OCI-LY3 (cell line): ENCODE measurements around the gene IFT52.

Experiments used
- H2AFZ ChIP-seq: fragments of 200-600, 300-600 bp; shearing (Covaris generic); 2 replicates; pipeline ENCODE4 v1.6.0; 2014; ENCODE audit warnings: antibody characterized with exemption, low read depth, low read length
- H3K27ac ChIP-seq: fragments of 200-600, 300-600 bp; sonication (generic); 2 replicates; pipeline ENCODE4 v1.5.1; 2014; ENCODE audit warnings: mild to moderate bottlenecking, low read length, moderate library complexity, mixed read lengths
- H3K27me3 ChIP-seq: fragments of 200-600, 300-600 bp; sonication (generic); 2 replicates; pipeline ENCODE4 v1.6.1; 2014; ENCODE audit warnings: low read depth, low read length, mixed read lengths
- H3K36me3 ChIP-seq: fragments of 200-600, 300-600 bp; sonication (generic); replicated peaks from 2 replicates; pipeline ENCODE3; 2014; ENCODE audit warnings: low read depth, low read length, mixed read lengths
- H3K4me1 ChIP-seq: fragments of 300-600, 200-600 bp; sonication (generic); 2 replicates; pipeline ENCODE4 v1.6.1; 2014; ENCODE audit warnings: low read length, mixed read lengths
- H3K4me2 ChIP-seq: fragments of 200-600, 300-600 bp; sonication (generic); 2 replicates; pipeline ENCODE4 v1.6.1; 2014; ENCODE audit warnings: low read length, mixed read lengths
- H3K4me3 ChIP-seq: fragments of 300-600, 200-600 bp; sonication (generic); 2 replicates; pipeline ENCODE4 v1.5.1; 2014; ENCODE audit warnings: antibody characterized with exemption, mild to moderate bottlenecking, low read length, moderate library complexity
- H3K79me2 ChIP-seq: fragments of 300-600, 200-600 bp; shearing (Covaris generic); 2 replicates; pipeline ENCODE4 v1.6.1; 2014; ENCODE audit warnings: mild to moderate bottlenecking, low read length, mixed read lengths
- H3K9ac ChIP-seq: fragments of 300-600, 200-600 bp; shearing (Covaris generic); 2 replicates; pipeline ENCODE4 v1.6.0; 2014; ENCODE audit warnings: mild to moderate bottlenecking, low read length, moderate library complexity
- H3K9me3 ChIP-seq: fragments of 200-600, 300-600 bp; shearing (Covaris generic); 2 replicates; pipeline ENCODE4 v1.6.1; 2014; ENCODE audit warnings: low read length, mixed read lengths; ENCODE audit not compliant: insufficient read depth
- H4K20me1 ChIP-seq: fragments of 200-600, 300-600 bp; sonication (generic); 2 replicates; pipeline ENCODE4 v1.6.1; 2016; ENCODE audit warnings: low read length, mixed read lengths; ENCODE audit not compliant: insufficient read depth
- EZH2phosphoT487 ChIP-seq: fragments of 200-600 bp; shearing (Covaris generic); IDR thresholded peaks from 2 replicates; pipeline ENCODE4 v1.6.1; 2018; ENCODE audit warnings: antibody characterized with exemption, mixed run types, low read depth
- TF ChIP-seq, protein P1 (sequence below): fragments of 200-600, 300-600 bp; sonication (generic); IDR thresholded peaks from 2 replicates; pipeline ENCODE4 v1.5.1; 2014; ENCODE audit warnings: antibody characterized with exemption, low read length, low read depth

IFT52 gene

GRCh38 chr20:43682446-43682845 lies 91.7 kb downstream of the IFT52 start:
- H4K20me1 ChIP-seq = 0 out of 2 replicates have a peak, but pooled peaks cover 5% of the 10 kb centered on the region
- H3K4me2 ChIP-seq = peak overlapping the region; percentile 66
- peak overlapping the region; percentile 59 for H3K9ac ChIP-seq
- peaks cover 49% of the 10 kb centered on the region for H3K36me3 ChIP-seq
- no peak for TF ChIP-seq EZH2phosphoT487
- TF ChIP-seq, protein P1, sequence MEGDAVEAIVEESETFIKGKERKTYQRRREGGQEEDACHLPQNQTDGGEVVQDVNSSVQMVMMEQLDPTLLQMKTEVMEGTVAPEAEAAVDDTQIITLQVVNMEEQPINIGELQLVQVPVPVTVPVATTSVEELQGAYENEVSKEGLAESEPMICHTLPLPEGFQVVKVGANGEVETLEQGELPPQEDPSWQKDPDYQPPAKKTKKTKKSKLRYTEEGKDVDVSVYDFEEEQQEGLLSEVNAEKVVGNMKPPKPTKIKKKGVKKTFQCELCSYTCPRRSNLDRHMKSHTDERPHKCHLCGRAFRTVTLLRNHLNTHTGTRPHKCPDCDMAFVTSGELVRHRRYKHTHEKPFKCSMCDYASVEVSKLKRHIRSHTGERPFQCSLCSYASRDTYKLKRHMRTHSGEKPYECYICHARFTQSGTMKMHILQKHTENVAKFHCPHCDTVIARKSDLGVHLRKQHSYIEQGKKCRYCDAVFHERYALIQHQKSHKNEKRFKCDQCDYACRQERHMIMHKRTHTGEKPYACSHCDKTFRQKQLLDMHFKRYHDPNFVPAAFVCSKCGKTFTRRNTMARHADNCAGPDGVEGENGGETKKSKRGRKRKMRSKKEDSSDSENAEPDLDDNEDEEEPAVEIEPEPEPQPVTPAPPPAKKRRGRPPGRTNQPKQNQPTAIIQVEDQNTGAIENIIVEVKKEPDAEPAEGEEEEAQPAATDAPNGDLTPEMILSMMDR = peak; percentile 25
- H3K4me1 ChIP-seq = peaks cover 76% of the 10 kb centered on the region
- no peaks in the 10 kb centered on the region for H3K27me3 ChIP-seq
- H3K27ac ChIP-seq = peak overlapping the region; percentile 94
- no peak overlapping the region for H2AFZ ChIP-seq
- H3K9me3 ChIP-seq = no peaks in the 10 kb centered on the region
- H3K4me3 ChIP-seq = peak overlapping the region; percentile 36
- H3K79me2 ChIP-seq = peaks cover 82% of the 10 kb centered on the region

- Histone ChIP-seq H2AFZ (no peak overlapping the region), H3K4me2 (no peak overlapping the region), H3K27ac (peak overlapping the region; percentile 10), H3K79me2 (peaks cover 71% of the 10 kb centered on the region), H3K27me3 (no peaks in the 10 kb centered on the region), H3K4me1 (peaks cover 64% of the 10 kb centered on the region), H3K9me3 (no peaks in the 10 kb centered on the region), H3K9ac (no peak overlapping the region), H3K36me3 (peaks cover 59% of the 10 kb centered on the region), H3K4me3 (no peak overlapping the region), H4K20me1 (0 out of 2 replicates have a peak, but pooled peaks cover 4% of the 10 kb centered on the region)
- no peak for TF ChIP-seq EZH2phosphoT487
- TF ChIP-seq, protein P1 = no peak
Measured at GRCh38 chr20:43686820-43687219, 96.1 kb downstream of the IFT52 start.

DNA sequence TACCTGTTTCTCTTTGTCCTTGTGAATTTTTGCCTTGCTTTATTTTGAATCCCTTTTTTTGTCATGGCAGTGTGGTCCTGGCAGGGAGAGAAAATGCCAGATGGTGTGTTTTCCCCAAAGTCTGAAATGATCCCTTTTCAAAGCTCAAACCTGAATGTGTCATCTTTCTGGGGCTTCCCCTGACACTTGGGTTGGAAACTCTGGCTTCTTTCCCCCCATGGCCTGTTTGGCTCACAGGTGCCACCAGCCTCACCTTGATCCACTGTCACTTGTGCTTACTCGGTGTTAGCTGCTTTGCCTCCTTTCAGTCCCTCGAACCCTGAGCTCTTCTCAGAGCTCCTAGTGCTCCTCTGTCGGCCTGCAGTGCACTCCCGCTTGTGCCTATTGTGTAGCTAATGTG lies 98.4 kb downstream of the IFT52 start:
- Histone ChIP-seq H3K27me3 (no peaks in the 10 kb centered on the region), H3K9me3 (no peaks in the 10 kb centered on the region), H3K9ac (no peak overlapping the region; the same call in 1 of the 2 replicates), H3K27ac (peak overlapping the region; percentile 48), H2AFZ (no peak overlapping the region), H3K36me3 (peaks cover 59% of the 10 kb centered on the region), H3K4me1 (peaks cover 56% of the 10 kb centered on the region), H3K4me2 (peak overlapping the region; percentile 9), H4K20me1 (0 out of 2 replicates have a peak, but pooled peaks cover 4% of the 10 kb centered on the region), H3K79me2 (peaks cover 57% of the 10 kb centered on the region), H3K4me3 (no peak overlapping the region)
- TF ChIP-seq, protein P1 = no peak
- TF ChIP-seq EZH2phosphoT487 = no peak

GRCh38 chr20:43690943-43691598 lies 100.3 kb downstream of the IFT52 start:
- Histone ChIP-seq H3K4me1 (peaks cover 46% of the 10 kb centered on the region), H3K9ac (no peak overlapping the region), H3K27ac (0 out of 2 replicates have a peak overlapping the region, but pooled peaks have one; percentile 5), H3K9me3 (no peaks in the 10 kb centered on the region), H4K20me1 (0 out of 2 replicates have a peak, but pooled peaks cover 4% of the 10 kb centered on the region), H3K79me2 (peaks cover 61% of the 10 kb centered on the region), H3K36me3 (peaks cover 64% of the 10 kb centered on the region), H3K27me3 (no peaks in the 10 kb centered on the region), H2AFZ (no peak overlapping the region), H3K4me3 (no peak overlapping the region), H3K4me2 (no peak overlapping the region)
- TF ChIP-seq, protein P1 = no peak
- no peak for TF ChIP-seq EZH2phosphoT487
